Measurements from ENCODE around the gene LGMN.

LGMN gene

DNA sequence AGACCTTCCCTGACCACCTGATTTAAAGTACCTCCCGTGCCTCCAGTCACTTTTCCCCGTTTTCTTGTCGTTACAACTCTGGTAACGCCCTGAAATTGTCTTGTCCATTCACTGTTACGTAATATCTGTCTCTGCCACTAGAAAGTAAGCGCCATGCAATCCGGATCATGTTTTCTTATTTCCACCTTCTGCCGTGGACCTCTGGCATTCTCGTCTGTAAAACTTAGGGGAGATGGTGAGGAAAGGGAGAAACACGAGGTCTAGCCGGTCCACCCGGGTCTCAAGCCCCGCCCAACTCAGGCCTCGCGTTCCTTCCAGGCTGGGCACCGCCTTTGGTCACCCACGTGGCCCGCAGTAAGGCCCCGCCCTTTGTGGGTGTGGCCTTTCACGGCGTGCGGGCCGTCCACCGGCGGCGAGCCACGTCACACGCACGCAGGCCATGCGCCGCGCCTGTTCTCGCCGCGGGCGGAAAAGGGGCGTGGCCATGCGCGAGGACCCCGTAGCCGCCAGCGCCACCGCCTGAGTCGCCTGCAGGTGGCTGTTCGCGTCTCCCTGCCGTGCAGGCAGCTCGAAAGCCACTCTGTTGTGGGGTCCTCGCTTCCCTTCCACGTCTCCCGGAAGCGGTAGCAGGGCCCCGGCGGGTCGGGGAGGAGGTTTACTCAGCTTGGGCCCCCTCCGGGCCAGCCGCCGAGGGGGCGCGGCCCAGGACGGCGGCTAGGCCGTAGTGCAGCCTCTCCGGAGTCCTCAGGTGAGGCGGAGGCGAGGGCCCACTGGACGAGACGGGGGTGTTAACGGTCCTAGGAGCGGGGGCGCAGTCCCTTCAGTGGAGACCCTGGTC, 45.5 kb upstream of the LGMN start, which contains the start of gene GOLGA5:
Gene GOLGA5 (plus strand): TSS at position 597 of the 838 bp plus-strand sequence. CDS start 3,133 bp downstream, outside the sequence.
- Histone ChIP-seq H3K79me2 (ENCODE audit: insufficient read depth, low read length) (peaks cover 30% of the 10 kb centered on the region), H3K27ac (ENCODE audit: low read depth, low read length) (peak within 1 kb of the TSS; percentile 11), H3K27me3 (ENCODE audit: low read length) (no peaks in the 10 kb centered on the region), H3K4me3 (ENCODE audit: insufficient read depth, low read length, poor library complexity, severe bottlenecking) (peak within 1 kb of the TSS; percentile 66), H3K9me2 (replicated peaks; ENCODE audit: insufficient read depth, low read length) (no peaks in the 10 kb centered on the region), H3K9me3 (ENCODE audit: insufficient read depth, low read length) (peaks cover 15% of the 10 kb centered on the region; the same call in 1 of the 2 replicates), H3K4me2 (ENCODE audit: low read depth, low read length, poor library complexity, severe bottlenecking) (peak within 1 kb of the TSS; percentile 89), H3F3A (ENCODE audit: insufficient read depth) (peaks cover 5% of the 10 kb centered on the region; the same call in 1 of the 2 replicates), H3K36me3 (ENCODE audit: low read length) (no peaks in the 10 kb centered on the region; the same call in 1 of the 2 replicates), H4K20me1 (ENCODE audit: low read depth, low read length) (no peaks in the 10 kb centered on the region), H2AFZ (ENCODE audit: low read depth, low read length, severe bottlenecking) (peak within 1 kb of the TSS; percentile 81), H3K9ac (ENCODE audit: low read length) (peak within 1 kb of the TSS; percentile 95)
- no peak for TF ChIP-seq EZH2phosphoT487 (conservative IDR thresholded peaks at IDR 0.05; ENCODE audit: low read length)
- TF ChIP-seq, protein P1, sequence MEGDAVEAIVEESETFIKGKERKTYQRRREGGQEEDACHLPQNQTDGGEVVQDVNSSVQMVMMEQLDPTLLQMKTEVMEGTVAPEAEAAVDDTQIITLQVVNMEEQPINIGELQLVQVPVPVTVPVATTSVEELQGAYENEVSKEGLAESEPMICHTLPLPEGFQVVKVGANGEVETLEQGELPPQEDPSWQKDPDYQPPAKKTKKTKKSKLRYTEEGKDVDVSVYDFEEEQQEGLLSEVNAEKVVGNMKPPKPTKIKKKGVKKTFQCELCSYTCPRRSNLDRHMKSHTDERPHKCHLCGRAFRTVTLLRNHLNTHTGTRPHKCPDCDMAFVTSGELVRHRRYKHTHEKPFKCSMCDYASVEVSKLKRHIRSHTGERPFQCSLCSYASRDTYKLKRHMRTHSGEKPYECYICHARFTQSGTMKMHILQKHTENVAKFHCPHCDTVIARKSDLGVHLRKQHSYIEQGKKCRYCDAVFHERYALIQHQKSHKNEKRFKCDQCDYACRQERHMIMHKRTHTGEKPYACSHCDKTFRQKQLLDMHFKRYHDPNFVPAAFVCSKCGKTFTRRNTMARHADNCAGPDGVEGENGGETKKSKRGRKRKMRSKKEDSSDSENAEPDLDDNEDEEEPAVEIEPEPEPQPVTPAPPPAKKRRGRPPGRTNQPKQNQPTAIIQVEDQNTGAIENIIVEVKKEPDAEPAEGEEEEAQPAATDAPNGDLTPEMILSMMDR (IDR thresholded peaks at IDR 0.05; ENCODE audit: insufficient read depth, low read length, poor library complexity, severe bottlenecking), result no peak

- Histone ChIP-seq H3K9me2 (replicated peaks; ENCODE audit: insufficient read depth, low read length) (no peaks in the 10 kb centered on the region), H3K27ac (ENCODE audit: low read depth, low read length) (no peak overlapping the region), H3K36me3 (ENCODE audit: low read length) (no peaks in the 10 kb centered on the region; the same call in 1 of the 2 replicates), H3F3A (ENCODE audit: insufficient read depth) (peaks cover 5% of the 10 kb centered on the region; the same call in 1 of the 2 replicates), H3K27me3 (ENCODE audit: low read length) (no peaks in the 10 kb centered on the region), H3K79me2 (ENCODE audit: insufficient read depth, low read length) (peaks cover 30% of the 10 kb centered on the region), H2AFZ (ENCODE audit: low read depth, low read length, severe bottlenecking) (peak overlapping the region; percentile 81), H3K4me3 (ENCODE audit: insufficient read depth, low read length, poor library complexity, severe bottlenecking) (no peak overlapping the region), H3K9me3 (ENCODE audit: insufficient read depth, low read length) (peaks cover 18% of the 10 kb centered on the region; the same call in 1 of the 2 replicates), H4K20me1 (ENCODE audit: low read depth, low read length) (no peaks in the 10 kb centered on the region), H3K4me2 (ENCODE audit: low read depth, low read length, poor library complexity, severe bottlenecking) (no peak overlapping the region), H3K9ac (ENCODE audit: low read length) (no peak overlapping the region)
- TF ChIP-seq, protein P1 (IDR thresholded peaks at IDR 0.05; ENCODE audit: insufficient read depth, low read length, poor library complexity, severe bottlenecking), result no peak
- TF ChIP-seq EZH2phosphoT487 (conservative IDR thresholded peaks at IDR 0.05; ENCODE audit: low read length), result no peak
Observed at GRCh38 chr14:92792885-92793284, 44.5 kb upstream of the LGMN start.

- Histone ChIP-seq H3F3A (ENCODE audit: insufficient read depth) (peaks cover 5% of the 10 kb centered on the region; the same call in 1 of the 2 replicates), H3K36me3 (ENCODE audit: low read length) (no peaks in the 10 kb centered on the region), H3K4me3 (ENCODE audit: insufficient read depth, low read length, poor library complexity, severe bottlenecking) (no peak overlapping the region), H3K9ac (ENCODE audit: low read length) (no peak overlapping the region), H3K79me2 (ENCODE audit: insufficient read depth, low read length) (peaks cover 3% of the 10 kb centered on the region), H3K27me3 (ENCODE audit: low read length) (no peaks in the 10 kb centered on the region), H4K20me1 (ENCODE audit: low read depth, low read length) (no peaks in the 10 kb centered on the region), H3K9me3 (ENCODE audit: insufficient read depth, low read length) (peaks cover 18% of the 10 kb centered on the region; the same call in 1 of the 2 replicates), H2AFZ (ENCODE audit: low read depth, low read length, severe bottlenecking) (no peak overlapping the region), H3K27ac (ENCODE audit: low read depth, low read length) (no peak overlapping the region), H3K9me2 (replicated peaks; ENCODE audit: insufficient read depth, low read length) (no peaks in the 10 kb centered on the region), H3K4me2 (ENCODE audit: low read depth, low read length, poor library complexity, severe bottlenecking) (no peak overlapping the region)
- TF ChIP-seq EZH2phosphoT487 (conservative IDR thresholded peaks at IDR 0.05; ENCODE audit: low read length), result no peak
- TF ChIP-seq, protein P1 (IDR thresholded peaks at IDR 0.05; ENCODE audit: insufficient read depth, low read length, poor library complexity, severe bottlenecking), result no peak
Observed at GRCh38 chr14:92789457-92790089, 41.1 kb upstream of the LGMN start.
